ENCODE data around the gene SPINT4. TPM values are rescaled to one million over a fixed set of nuclear protein-coding genes. Genes with fewer than 3 reads are reported as not detected.
A peak's percentile ranks its signal among the peaks of the same experiment; 100 is the strongest.

SPINT4 gene
- total RNA-seq, 1 experiment from 2014 or later: not detected

- DNase-seq (ENCODE audit: low read depth): no peak
These were observed 43.2 kb downstream of the SPINT4 start for GRCh38 chr20:45765307-45765875.

- DNase-seq (ENCODE audit: low read depth): no peak
These were observed 43.8 kb downstream of the SPINT4 start for GRCh38 chr20:45765980-45766379.

DNA sequence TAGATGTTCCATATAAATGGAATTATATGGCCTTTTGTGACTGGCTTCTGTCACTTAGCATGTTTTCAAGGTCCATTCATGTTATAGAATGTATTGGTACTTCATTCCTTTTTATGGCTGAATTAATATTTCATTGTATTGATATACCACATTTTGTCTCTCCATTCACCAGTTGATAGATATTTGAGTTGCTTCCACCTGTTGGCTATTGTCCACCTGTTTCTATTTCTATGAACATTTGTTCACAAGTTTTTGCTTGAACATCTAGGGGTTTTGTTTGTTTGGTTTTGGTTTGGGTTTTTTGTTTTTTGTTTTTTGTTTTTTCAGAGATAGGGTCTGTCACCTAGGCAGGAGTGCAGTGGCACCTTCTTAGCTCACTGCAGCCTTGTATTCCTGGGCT, 46.3 kb downstream of the SPINT4 start:
- DNase-seq (ENCODE audit: low read depth): no peak

GRCh38 chr20:45771182-45771759, 49.1 kb downstream of the SPINT4 start:
- DNase-seq (ENCODE audit: low read depth): peak; percentile 84

- no peak for DNase-seq (ENCODE audit: low read depth)
These were observed 50.5 kb downstream of the SPINT4 start for GRCh38 chr20:45772693-45773092.

DNA sequence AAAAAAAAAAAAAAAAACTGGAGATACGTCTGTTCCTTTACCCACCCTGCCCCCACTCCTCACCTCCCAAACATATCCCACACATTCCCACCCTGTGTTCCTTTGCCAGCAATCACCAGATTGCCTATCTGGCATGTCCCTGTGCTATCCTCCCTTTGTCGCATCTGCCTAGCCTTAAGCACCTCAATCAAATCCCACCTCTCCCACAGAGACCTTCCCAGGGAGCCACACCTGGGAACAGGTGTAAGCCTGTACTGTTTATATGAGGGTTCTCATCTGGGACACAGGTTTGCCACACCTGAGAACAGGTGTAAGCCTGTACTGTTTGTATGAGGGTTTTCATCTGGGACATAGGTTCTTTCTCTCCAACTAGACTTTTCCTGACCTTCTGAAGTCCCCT, 52.8 kb downstream of the SPINT4 start:
- no peak for DNase-seq (ENCODE audit: low read depth)

DNA sequence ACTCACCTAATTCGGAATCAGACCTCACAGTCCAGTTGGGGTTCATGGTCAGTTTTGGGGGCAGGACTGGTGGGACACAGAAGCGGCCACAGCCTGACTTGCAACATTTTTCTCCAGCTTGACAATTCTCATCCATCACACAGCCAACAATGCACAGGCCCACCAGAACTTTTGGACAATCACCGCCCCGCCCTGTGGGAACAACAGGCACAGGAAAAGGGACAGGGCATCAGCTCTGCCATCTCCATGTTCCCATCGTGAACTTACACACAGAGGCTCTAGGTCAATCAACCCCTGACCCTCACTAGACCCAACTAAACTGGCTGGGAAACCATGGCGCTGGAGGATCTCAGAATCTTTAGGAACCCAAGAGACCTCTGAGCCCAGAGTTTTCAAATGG, 53.3 kb downstream of the SPINT4 start:
- DNase-seq (ENCODE audit: low read depth): no peak

Other genes with a start within 250 kb of the SPINT4 start
- not detected in 2 replicates for gene SPINT3, start 206.7 kb upstream of the SPINT4 start, total RNA-seq (2014; rRNA removed; shearing (Covaris generic))
- gene WFDC6, start 182.9 kb upstream of the SPINT4 start, total RNA-seq (2014; rRNA removed; shearing (Covaris generic)): not detected in 2 replicates
- gene EPPIN, start 174.9 kb upstream of the SPINT4 start, total RNA-seq (2014; rRNA removed; shearing (Covaris generic)): not detected in 2 replicates
- not detected in 2 replicates for gene WFDC8, start 143.1 kb upstream of the SPINT4 start, total RNA-seq (2014; rRNA removed; shearing (Covaris generic))
- gene WFDC10A, start 92.6 kb upstream of the SPINT4 start, total RNA-seq (2014; rRNA removed; shearing (Covaris generic)): not detected in 2 replicates
- gene WFDC9, start 91.1 kb upstream of the SPINT4 start, total RNA-seq (2014; rRNA removed; shearing (Covaris generic)): not detected in 2 replicates
- not detected in 2 replicates for gene WFDC11, start 52.1 kb upstream of the SPINT4 start, total RNA-seq (2014; rRNA removed; shearing (Covaris generic))
- gene WFDC13, start 20.3 kb upstream of the SPINT4 start, total RNA-seq (2014; rRNA removed; shearing (Covaris generic)): not detected in 2 replicates
- gene WFDC10B, start 17.3 kb upstream of the SPINT4 start, total RNA-seq (2014; rRNA removed; shearing (Covaris generic)): not detected in 2 replicates
- gene WFDC3, start 69.5 kb downstream of the SPINT4 start, total RNA-seq (2014; rRNA removed; shearing (Covaris generic)): 0.42 TPM in 1 of 2 replicates, not detected in the other
- 50.2 and 57.6 TPM in 2 replicates for gene DNTTIP1, start 69.6 kb downstream of the SPINT4 start, total RNA-seq (2014; rRNA removed; shearing (Covaris generic))
- 435 and 579 TPM in 2 replicates for gene UBE2C, start 90.3 kb downstream of the SPINT4 start, total RNA-seq (2014; rRNA removed; shearing (Covaris generic))
- gene TNNC2, start 105.0 kb downstream of the SPINT4 start, total RNA-seq (2014; rRNA removed; shearing (Covaris generic)): not detected in 2 replicates
- gene SNX21, start 111.5 kb downstream of the SPINT4 start, total RNA-seq (2014; rRNA removed; shearing (Covaris generic)): 35.1 and 35.8 TPM in 2 replicates
- 102 and 117 TPM in 2 replicates for gene ACOT8, start 135.0 kb downstream of the SPINT4 start, total RNA-seq (2014; rRNA removed; shearing (Covaris generic))
- gene ZSWIM3, start 135.3 kb downstream of the SPINT4 start, total RNA-seq (2014; rRNA removed; shearing (Covaris generic)): 8.6 and 12.0 TPM in 2 replicates
- gene ZSWIM1, start 158.9 kb downstream of the SPINT4 start, total RNA-seq (2014; rRNA removed; shearing (Covaris generic)): 11.2 and 19.8 TPM in 2 replicates
- gene SPATA25, start 165.3 kb downstream of the SPINT4 start, total RNA-seq (2014; rRNA removed; shearing (Covaris generic)): 0.52 TPM in 1 of 2 replicates, not detected in the other
- 3.1 and 6.0 TPM in 2 replicates for gene NEURL2, start 168.9 kb downstream of the SPINT4 start, total RNA-seq (2014; rRNA removed; shearing (Covaris generic))
- gene CTSA, start 169.0 kb downstream of the SPINT4 start, total RNA-seq (2014; rRNA removed; shearing (Covaris generic)): 253 and 328 TPM in 2 replicates
- 9.6 and 13.4 TPM in 2 replicates for gene PLTP, start 189.8 kb downstream of the SPINT4 start, total RNA-seq (2014; rRNA removed; shearing (Covaris generic))
- 11.1 and 14.5 TPM in 2 replicates for gene PCIF1, start 212.3 kb downstream of the SPINT4 start, total RNA-seq (2014; rRNA removed; shearing (Covaris generic))
- gene ZNF335, start 249.9 kb downstream of the SPINT4 start, total RNA-seq (2014; rRNA removed; shearing (Covaris generic)): 8.4 and 13.0 TPM in 2 replicates